Activated naive CD8-positive, alpha-beta T cell treated with anti-CD3 and anti-CD28 coated beads, Interleukin-2, amount 50 U/mL, for 24 hours (primary cell): ENCODE measurements around the gene SYNC.

ENCODE experiments used
- ATAC-seq: fragments of 150-1000 bp; cut with Tn5 transposase; one replicate; pipeline ENCODE4 v1.10.0; 2021
- DNase-seq: peaks from one replicate; pipeline ENCODE4 v3.0.0; 2021
- H3K27ac Mint-ChIP-seq: one replicate; pipeline ENCODE4 v1.8.0; 2021; ENCODE audit warnings: mild to moderate bottlenecking, mixed read lengths
- H3K27me3 Mint-ChIP-seq: one replicate; pipeline ENCODE4 v1.8.0; 2021; ENCODE audit warnings: mixed read lengths
- H3K36me3 Mint-ChIP-seq: one replicate; pipeline ENCODE4 v1.8.0; 2021; ENCODE audit warnings: low read depth, mixed read lengths
- H3K4me1 Mint-ChIP-seq: one replicate; pipeline ENCODE4 v1.8.0; 2021; ENCODE audit warnings: mixed read lengths
- H3K4me3 Mint-ChIP-seq: one replicate; pipeline ENCODE4 v1.8.0; 2021; ENCODE audit warnings: mild to moderate bottlenecking, moderate library complexity, mixed read lengths
- H3K9me3 Mint-ChIP-seq: one replicate; pipeline ENCODE4 v1.8.0; 2021; ENCODE audit warnings: mixed read lengths

Gene SYNC

DNA sequence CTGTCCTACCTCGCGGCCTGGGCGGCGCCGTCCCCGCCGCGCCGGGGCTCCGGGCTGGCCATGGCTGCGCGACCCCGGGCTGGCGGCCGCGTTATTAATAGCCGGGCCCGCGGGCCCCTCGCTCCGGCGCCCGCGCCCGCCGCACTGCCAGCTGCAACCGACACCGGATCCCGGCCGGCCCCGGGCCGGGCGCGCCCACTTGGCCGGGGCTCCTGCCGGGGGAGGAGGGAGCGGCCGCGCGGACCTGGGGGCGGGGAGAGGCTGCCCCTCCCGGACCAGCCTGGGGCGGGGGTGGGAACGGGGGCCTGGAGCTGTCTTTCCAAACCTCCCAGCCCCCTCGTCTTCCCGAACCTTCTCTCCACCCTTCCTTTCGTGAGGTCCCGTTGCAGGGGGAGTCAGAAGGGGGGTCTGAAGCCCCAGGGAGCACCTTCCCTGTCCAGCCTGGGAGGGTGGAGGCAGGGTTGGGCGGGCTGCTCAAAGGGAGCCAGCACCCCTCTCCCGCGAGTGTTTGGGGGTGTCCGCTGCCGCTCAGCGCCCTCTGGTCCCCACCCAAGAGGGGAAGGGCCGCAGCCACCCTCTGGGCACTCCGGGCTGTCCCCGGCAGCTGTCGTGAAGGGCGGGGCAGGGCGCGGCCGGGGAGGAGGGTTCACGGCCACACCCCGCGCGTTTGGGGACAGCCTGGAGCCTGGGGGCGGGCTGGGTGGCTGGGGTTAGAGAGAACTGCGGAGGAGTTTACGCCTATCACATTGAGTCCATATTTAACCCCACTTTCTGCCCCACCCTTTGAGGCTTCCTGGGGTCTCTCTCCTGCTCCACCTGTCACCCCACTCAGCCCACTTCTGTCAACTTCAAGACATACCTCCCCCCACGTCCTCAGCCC lies at the start of gene SYNC:
Gene SYNC (minus strand): TSS at position 172 of the 880 bp plus-strand sequence. CDS start 110 bp downstream, at position 62.
- Mint-ChIP-seq H3K36me3 (no peaks in the 10 kb centered on the region), H3K4me1 (peaks cover 11% of the 10 kb centered on the region), H3K27me3 (peaks cover 32% of the 10 kb centered on the region), H3K27ac (no peak within 1 kb of the TSS), H3K4me3 (peak within 1 kb of the TSS; percentile 42), H3K9me3 (no peaks in the 10 kb centered on the region)
- ATAC-seq (peak; percentile 37), DNase-seq (peak; percentile 22)

GRCh38 chr1:32749771-32750170 lies 47.2 kb upstream of the SYNC start:
- DNase-seq (no peak), ATAC-seq (no peak)
- no peak overlapping the region for H3K27ac Mint-ChIP-seq
- no peak overlapping the region for H3K4me3 Mint-ChIP-seq
- no peaks in the 10 kb centered on the region for H3K36me3 Mint-ChIP-seq
- peaks cover 7% of the 10 kb centered on the region for H3K4me1 Mint-ChIP-seq
- peaks cover 14% of the 10 kb centered on the region for H3K27me3 Mint-ChIP-seq
- no peaks in the 10 kb centered on the region for H3K9me3 Mint-ChIP-seq

DNA sequence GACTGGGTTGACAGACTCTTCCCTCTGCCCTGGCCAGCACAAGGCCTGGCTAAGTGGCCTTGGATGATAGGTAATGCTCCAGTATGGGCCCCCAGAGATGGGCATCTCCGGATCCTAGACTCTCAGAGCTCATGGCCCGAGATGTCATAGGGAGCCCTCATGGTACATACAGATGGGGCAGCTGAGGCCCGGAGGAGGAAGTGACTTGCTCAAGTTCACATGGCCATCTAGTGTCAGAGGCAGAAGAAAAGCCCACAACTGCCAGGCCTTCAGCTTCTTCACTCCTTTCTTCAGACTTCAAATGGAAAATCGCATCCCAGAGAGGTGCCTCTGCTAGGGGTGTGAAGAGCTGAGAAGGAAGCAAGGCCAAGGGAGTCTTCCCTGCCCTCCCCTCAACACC lies 46.8 kb upstream of the SYNC start:
- Mint-ChIP-seq H3K27me3 (peaks cover 11% of the 10 kb centered on the region), H3K4me1 (peaks cover 5% of the 10 kb centered on the region), H3K9me3 (no peaks in the 10 kb centered on the region), H3K27ac (no peak overlapping the region), H3K4me3 (no peak overlapping the region), H3K36me3 (no peaks in the 10 kb centered on the region)
- ATAC-seq = no peak
- no peak for DNase-seq

DNA sequence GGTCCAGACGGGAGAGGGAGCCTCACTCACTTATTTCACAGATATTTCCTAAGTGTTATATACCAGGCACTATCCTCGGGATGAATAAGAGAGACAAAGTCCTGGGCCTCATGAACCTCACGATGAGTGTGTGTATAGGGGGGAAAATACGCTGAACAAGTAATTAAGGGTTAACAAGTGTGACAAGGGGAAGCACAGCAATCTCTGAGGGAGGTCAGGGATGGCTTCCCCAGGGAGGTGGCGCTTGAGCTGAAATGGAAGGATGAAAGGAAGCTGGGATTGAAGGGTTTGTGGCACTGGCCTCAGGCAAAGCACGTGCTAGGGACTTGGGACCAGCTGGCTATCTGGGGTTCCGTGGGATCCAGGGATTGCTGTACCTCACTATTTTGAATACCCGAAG lies 46.4 kb upstream of the SYNC start:
- peaks cover 2% of the 10 kb centered on the region for H3K4me1 Mint-ChIP-seq
- no peaks in the 10 kb centered on the region for H3K36me3 Mint-ChIP-seq
- no peak overlapping the region for H3K27ac Mint-ChIP-seq
- no peaks in the 10 kb centered on the region for H3K9me3 Mint-ChIP-seq
- ATAC-seq (no peak), DNase-seq (no peak)
- H3K4me3 Mint-ChIP-seq = no peak overlapping the region
- peaks cover 9% of the 10 kb centered on the region for H3K27me3 Mint-ChIP-seq

DNA sequence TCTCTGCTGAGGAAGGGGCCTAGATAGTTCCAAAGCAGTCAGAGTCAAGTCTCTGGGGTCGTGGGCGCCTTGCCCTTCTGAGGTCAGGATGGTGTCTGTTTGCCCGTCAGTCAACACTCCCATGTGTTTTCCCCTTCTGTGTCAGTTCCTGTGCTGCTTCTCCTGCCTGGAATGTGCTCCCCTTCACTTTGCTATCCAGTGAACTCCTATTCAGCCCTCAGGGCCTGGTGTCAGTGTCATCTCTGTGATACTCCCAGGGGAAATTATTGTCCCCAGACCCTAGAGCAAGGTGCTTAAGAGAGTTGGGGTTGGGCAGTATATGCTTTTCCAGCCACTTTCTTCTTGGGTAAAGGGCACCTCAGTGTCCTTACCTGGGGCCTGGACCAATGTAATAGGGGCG lies 45.8 kb upstream of the SYNC start:
- ATAC-seq = no peak
- Mint-ChIP-seq H3K27me3 (peaks cover 8% of the 10 kb centered on the region), H3K4me3 (no peak overlapping the region), H3K36me3 (no peaks in the 10 kb centered on the region), H3K4me1 (peaks cover under 1% of the 10 kb centered on the region), H3K27ac (no peak overlapping the region), H3K9me3 (no peaks in the 10 kb centered on the region)
- no peak for DNase-seq

GRCh38 chr1:32746130-32746529 lies 43.6 kb upstream of the SYNC start:
- H3K9me3 Mint-ChIP-seq = no peaks in the 10 kb centered on the region
- DNase-seq = no peak
- peaks cover 17% of the 10 kb centered on the region for H3K27me3 Mint-ChIP-seq
- no peaks in the 10 kb centered on the region for H3K4me1 Mint-ChIP-seq
- no peak overlapping the region for H3K27ac Mint-ChIP-seq
- ATAC-seq = no peak
- no peaks in the 10 kb centered on the region for H3K36me3 Mint-ChIP-seq
- no peak overlapping the region for H3K4me3 Mint-ChIP-seq

- Mint-ChIP-seq H3K4me3 (no peak overlapping the region), H3K27ac (no peak overlapping the region), H3K36me3 (no peaks in the 10 kb centered on the region), H3K9me3 (no peaks in the 10 kb centered on the region), H3K4me1 (no peaks in the 10 kb centered on the region), H3K27me3 (peaks cover 20% of the 10 kb centered on the region)
- ATAC-seq (no peak), DNase-seq (no peak)
Measured at GRCh38 chr1:32744071-32744425, 41.5 kb upstream of the SYNC start.

- no peaks in the 10 kb centered on the region for H3K36me3 Mint-ChIP-seq
- DNase-seq = no peak
- no peaks in the 10 kb centered on the region for H3K4me1 Mint-ChIP-seq
- H3K27me3 Mint-ChIP-seq = peaks cover 20% of the 10 kb centered on the region
- no peak for ATAC-seq
- no peaks in the 10 kb centered on the region for H3K9me3 Mint-ChIP-seq
- H3K27ac Mint-ChIP-seq = no peak overlapping the region
- H3K4me3 Mint-ChIP-seq = no peak overlapping the region
Measured at GRCh38 chr1:32743380-32744070, 41.0 kb upstream of the SYNC start.

DNA sequence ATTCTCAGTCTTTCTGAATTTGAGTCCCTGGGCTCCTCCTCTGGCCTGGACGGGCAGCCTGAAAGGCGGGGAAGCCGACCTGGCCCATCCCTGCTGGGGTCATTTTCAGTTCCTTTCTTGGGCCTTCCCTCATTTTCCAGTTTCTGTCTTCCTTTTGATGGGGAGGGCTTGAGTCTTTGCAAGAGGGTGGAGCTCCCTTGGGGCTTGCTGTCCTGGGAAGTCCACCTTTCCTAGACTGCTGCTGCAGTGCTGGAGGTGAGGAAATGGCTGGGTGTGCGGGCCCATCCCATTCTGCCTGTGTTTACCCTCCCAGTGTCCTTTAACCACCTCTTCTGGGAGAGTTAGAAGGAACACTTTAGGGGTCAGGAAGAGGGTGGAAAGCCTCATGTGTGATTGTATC lies 40.4 kb upstream of the SYNC start:
- no peaks in the 10 kb centered on the region for H3K4me1 Mint-ChIP-seq
- H3K27me3 Mint-ChIP-seq = peaks cover 20% of the 10 kb centered on the region
- no peaks in the 10 kb centered on the region for H3K36me3 Mint-ChIP-seq
- no peaks in the 10 kb centered on the region for H3K9me3 Mint-ChIP-seq
- no peak for DNase-seq
- H3K27ac Mint-ChIP-seq = no peak overlapping the region
- ATAC-seq = no peak
- peak overlapping the region; percentile 36 for H3K4me3 Mint-ChIP-seq

- H3K27ac Mint-ChIP-seq = no peak overlapping the region
- H3K4me1 Mint-ChIP-seq = no peaks in the 10 kb centered on the region
- ATAC-seq = peak; percentile 27
Measured at GRCh38 chr1:32742199-32742947, 39.8 kb upstream of the SYNC start.

GRCh38 chr1:32741413-32742198 lies 39.0 kb upstream of the SYNC start:
- ATAC-seq (peak; percentile 22), DNase-seq (no peak)
- H3K27ac Mint-ChIP-seq = no peak overlapping the region

More at GRCh38 chr1:32742199-32742947, 39.8 kb upstream of the SYNC start:
- Mint-ChIP-seq H3K36me3 (no peaks in the 10 kb centered on the region), H3K9me3 (no peaks in the 10 kb centered on the region), H3K27me3 (peaks cover 20% of the 10 kb centered on the region), H3K4me3 (peak overlapping the region; percentile 36)
- DNase-seq = no peak

DNA sequence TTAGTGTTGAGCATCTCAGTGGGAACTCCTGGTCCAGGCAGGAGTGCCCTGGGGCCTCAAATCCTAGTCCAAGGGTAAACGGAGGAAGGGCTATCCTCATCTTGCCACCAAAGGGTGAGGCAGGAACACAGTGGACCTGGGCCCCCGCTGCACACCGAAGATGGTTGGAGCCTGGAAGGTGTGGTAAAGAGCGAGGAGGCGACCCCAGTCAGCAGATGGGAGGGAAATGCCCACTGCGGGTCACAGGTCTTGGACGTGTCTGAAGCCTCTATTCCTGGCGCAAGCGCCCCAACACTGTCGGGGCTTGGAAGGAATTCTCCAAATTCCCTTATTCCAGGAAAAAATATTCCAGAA lies 38.5 kb upstream of the SYNC start:
- no peak for ATAC-seq
- Mint-ChIP-seq H3K9me3 (no peaks in the 10 kb centered on the region), H3K36me3 (no peaks in the 10 kb centered on the region), H3K27me3 (peaks cover 20% of the 10 kb centered on the region), H3K4me3 (peak overlapping the region; percentile 65), H3K27ac (no peak overlapping the region), H3K4me1 (no peaks in the 10 kb centered on the region)
- no peak for DNase-seq

More at GRCh38 chr1:32741413-32742198, 39.0 kb upstream of the SYNC start:
- no peaks in the 10 kb centered on the region for H3K9me3 Mint-ChIP-seq
- H3K4me3 Mint-ChIP-seq = peak overlapping the region; percentile 65
- H3K27me3 Mint-ChIP-seq = peaks cover 20% of the 10 kb centered on the region
- H3K4me1 Mint-ChIP-seq = no peaks in the 10 kb centered on the region
- H3K36me3 Mint-ChIP-seq = no peaks in the 10 kb centered on the region

GRCh38 chr1:32736812-32737791 lies 34.5 kb upstream of the SYNC start:
- DNase-seq = no peak
- no peaks in the 10 kb centered on the region for H3K9me3 Mint-ChIP-seq
- H3K4me3 Mint-ChIP-seq = no peak overlapping the region
- H3K36me3 Mint-ChIP-seq = no peaks in the 10 kb centered on the region
- H3K4me1 Mint-ChIP-seq = peaks cover 3% of the 10 kb centered on the region
- peaks cover 12% of the 10 kb centered on the region for H3K27me3 Mint-ChIP-seq
- ATAC-seq = no peak
- H3K27ac Mint-ChIP-seq = no peak overlapping the region
